LoVo (cell line): ENCODE results near the gene GZMB.
A peak's percentile ranks its signal among the peaks of the same experiment; 100 is the strongest.
"Not testable (repeated sequence)": the region's sequence is repeated elsewhere in the genome, so short reads cannot be mapped to it uniquely, and the experiment has no call there.

Experiments
- DNase-seq: peaks from one replicate; pipeline ENCODE4 v3.0.0-alpha.2; 2016; ENCODE audit warnings: low spot score

The GZMB gene

GRCh38 chr14:24630872-24631477 is 3.0 kb downstream of the GZMB start:
- peak; percentile 4 for DNase-seq

- DNase-seq = no peak
Observed at GRCh38 chr14:24630087-24630871, 3.7 kb downstream of the GZMB start.

GRCh38 chr14:24629521-24629920 is 4.5 kb downstream of the GZMB start:
- no peak for DNase-seq

- DNase-seq = no peak
Observed at GRCh38 chr14:24613747-24614146, 20.2 kb downstream of the GZMB start.

- no peak for DNase-seq
Observed at GRCh38 chr14:24613241-24613640, 20.7 kb downstream of the GZMB start.

- DNase-seq = no peak
Observed at GRCh38 chr14:24612196-24612595, 21.8 kb downstream of the GZMB start.

- DNase-seq = no peak
Observed at GRCh38 chr14:24609655-24610344, 24.2 kb downstream of the GZMB start, which contains the start of gene GZMH. Gene GZMH (minus strand): TSS chr14:24609685. CDS start chr14:24609613, 72 bp downstream.

GRCh38 chr14:24607635-24608514 is 26.1 kb downstream of the GZMB start:
- DNase-seq = no peak

- no peak for DNase-seq
Observed at GRCh38 chr14:24607081-24607480, 26.9 kb downstream of the GZMB start.

GRCh38 chr14:24606297-24606696 is 27.7 kb downstream of the GZMB start:
- no peak for DNase-seq

GRCh38 chr14:24605435-24606190 is 28.4 kb downstream of the GZMB start:
- DNase-seq = peak; percentile 38

GRCh38 chr14:24597403-24597802 is 36.6 kb downstream of the GZMB start:
- DNase-seq = no peak

GRCh38 chr14:24595073-24595808 is 38.7 kb downstream of the GZMB start:
- DNase-seq = peak; percentile 10

- not testable (repeated sequence) for DNase-seq
Observed at GRCh38 chr14:24591004-24591403, 43.0 kb downstream of the GZMB start.

GRCh38 chr14:24584402-24584801 is 49.6 kb downstream of the GZMB start:
- DNase-seq = not testable (repeated sequence)
